ENCODE data around the gene TPRA1. TPM values are rescaled to one million over a fixed set of nuclear protein-coding genes. Genes with fewer than 3 reads are reported as not detected.

TPRA1 gene
- total RNA-seq, 1 experiment from 2014 or later: 20.2 TPM

GRCh38 chr3:127593178-127593577 lies 2.6 kb upstream of the TPRA1 start:
- Histone ChIP-seq H3K4me3 (ENCODE audit: low read depth, low read length, poor library complexity, severe bottlenecking) (no peak overlapping the region), H3K27me3 (replicated peaks; ENCODE audit: insufficient read depth, low read depth, low read length, poor library complexity) (no peaks in the 10 kb centered on the region), H3K36me3 (ENCODE audit: insufficient read depth, low read length, poor library complexity, severe bottlenecking) (no peaks in the 10 kb centered on the region), H3K27ac (ENCODE audit: low read depth, low read length, poor library complexity, severe bottlenecking) (no peak overlapping the region), H3K4me1 (ENCODE audit: insufficient read depth, low read length, poor library complexity, severe bottlenecking) (peaks cover 13% of the 10 kb centered on the region), H3K9me3 (ENCODE audit: low read depth, low read length, poor library complexity, severe bottlenecking) (no peaks in the 10 kb centered on the region)
- BruUV-seq (replicated peaks): no TSS peak
- no peak for DNase-seq (ENCODE audit: low spot score)
- intact Hi-C loops (cut with micrococcal nuclease; ENCODE audit: unreplicated experiment): no loop called here
- ChIA-PET CTCF (no interaction called here), POLR2A (ENCODE audit: low non-redundant PET) (no interaction called here)
- no peak for TF ChIP-seq EZH2 (IDR thresholded peaks at IDR 0.05; ENCODE audit: borderline replicate concordance, low read depth, low read length, poor library complexity, severe bottlenecking)
- TF ChIP-seq CTCF (conservative IDR thresholded peaks at IDR 0.05; ENCODE audit: low read depth, low read length): no peak

GRCh38 chr3:127590282-127590592 lies 296 bp downstream of the TPRA1 start:
- ChIA-PET POLR2A (ENCODE audit: low non-redundant PET) (no interaction called here), CTCF (no interaction called here)

GRCh38 chr3:127589600-127590281 lies 792 bp downstream of the TPRA1 start:
- Histone ChIP-seq H3K27ac (ENCODE audit: low read depth, low read length, poor library complexity, severe bottlenecking) (peak overlapping the region; percentile 87), H3K4me1 (ENCODE audit: insufficient read depth, low read length, poor library complexity, severe bottlenecking) (peaks cover 13% of the 10 kb centered on the region), H3K4me3 (ENCODE audit: low read depth, low read length, poor library complexity, severe bottlenecking) (peak overlapping the region; percentile 93), H3K27me3 (replicated peaks; ENCODE audit: insufficient read depth, low read depth, low read length, poor library complexity) (no peaks in the 10 kb centered on the region), H3K36me3 (ENCODE audit: insufficient read depth, low read length, poor library complexity, severe bottlenecking) (no peaks in the 10 kb centered on the region), H3K9me3 (ENCODE audit: low read depth, low read length, poor library complexity, severe bottlenecking) (no peaks in the 10 kb centered on the region)
- TF ChIP-seq EZH2 (IDR thresholded peaks at IDR 0.05; ENCODE audit: borderline replicate concordance, low read depth, low read length, poor library complexity, severe bottlenecking) (no peak), CTCF (conservative IDR thresholded peaks at IDR 0.05; ENCODE audit: low read depth, low read length) (no peak)
- ChIA-PET CTCF (interaction anchor here (1.3 kb wide), 1 partner anchor 15 kb away, joined by 7 read pairs; no protein-coding TSS in a partner anchor), POLR2A (ENCODE audit: low non-redundant PET) (no interaction called here)
- intact Hi-C loops (cut with micrococcal nuclease; ENCODE audit: unreplicated experiment): no loop called here
- DNase-seq (ENCODE audit: low spot score): no peak
- BruUV-seq (replicated peaks): no TSS peak

More at GRCh38 chr3:127590282-127590592, 296 bp downstream of the TPRA1 start:
- DNase-seq (ENCODE audit: low spot score): no peak
- Histone ChIP-seq H3K27ac (ENCODE audit: low read depth, low read length, poor library complexity, severe bottlenecking) (peak overlapping the region; percentile 87), H3K9me3 (ENCODE audit: low read depth, low read length, poor library complexity, severe bottlenecking) (no peaks in the 10 kb centered on the region), H3K27me3 (replicated peaks; ENCODE audit: insufficient read depth, low read depth, low read length, poor library complexity) (no peaks in the 10 kb centered on the region), H3K4me1 (ENCODE audit: insufficient read depth, low read length, poor library complexity, severe bottlenecking) (peaks cover 13% of the 10 kb centered on the region), H3K4me3 (ENCODE audit: low read depth, low read length, poor library complexity, severe bottlenecking) (peak overlapping the region; percentile 93), H3K36me3 (ENCODE audit: insufficient read depth, low read length, poor library complexity, severe bottlenecking) (no peaks in the 10 kb centered on the region)
- intact Hi-C loops (cut with micrococcal nuclease; ENCODE audit: unreplicated experiment): no loop called here
- no TSS peak for BruUV-seq (replicated peaks)
- TF ChIP-seq EZH2 (IDR thresholded peaks at IDR 0.05; ENCODE audit: borderline replicate concordance, low read depth, low read length, poor library complexity, severe bottlenecking): no peak
- no peak for TF ChIP-seq CTCF (conservative IDR thresholded peaks at IDR 0.05; ENCODE audit: low read depth, low read length)

All from A673 (cell line).